ENCODE results near the gene GLRX3. TPM values are rescaled to one million over a fixed set of nuclear protein-coding genes. Genes with fewer than 3 reads are reported as not detected.
"Not testable (repeated sequence)": the region's sequence is repeated elsewhere in the genome, so short reads cannot be mapped to it uniquely, and the experiment has no call there.

GLRX3 gene
- total RNA-seq, 4 donors from 2014 or later: 36.3 to 41.3 (median 39.7) TPM

- no peaks in the 10 kb centered on the region for H3K27me3 ChIP-seq
- intact Hi-C loops (cut with DNase I): no loop called here
- no peak overlapping the region for H3K4me3 ChIP-seq (replicated peaks in 1 of 3)
- TF ChIP-seq CTCF (IDR thresholded peaks at IDR 0.05) (no peak), POLR2A (IDR thresholded peaks at IDR 0.05) (no peak)
- no peaks in the 10 kb centered on the region for H3K36me3 ChIP-seq
- no peak overlapping the region for H3K27ac ChIP-seq
- H3K4me1 ChIP-seq: peaks cover 3 to 9% of the 10 kb centered on the region in 2 donors
- 94 to 97% methylated on average over 3 of the region's 3 CpGs for WGBS, 2 donors
- no peaks in the 10 kb centered on the region for H3K9me3 ChIP-seq
- DNase-seq: no peak
These were observed 23.4 kb upstream of the GLRX3 start for GRCh38 chr10:130112821-130113220.

GRCh38 chr10:130116942-130117341, 19.2 kb upstream of the GLRX3 start:
- WGBS, 2 donors: 96 to 97% methylated on average over 4 of the region's 4 CpGs
- H3K36me3 ChIP-seq; H3K4me1 ChIP-seq; H3K27ac ChIP-seq; intact Hi-C loops (cut with DNase I); H3K4me3 ChIP-seq (replicated peaks in 1 of 3); DNase-seq; H3K9me3 ChIP-seq; H3K27me3 ChIP-seq: not testable (repeated sequence)

- H3K4me1 ChIP-seq; intact Hi-C loops (cut with DNase I); H3K27me3 ChIP-seq; DNase-seq; H3K27ac ChIP-seq; H3K4me3 ChIP-seq (replicated peaks in 1 of 3); H3K9me3 ChIP-seq; H3K36me3 ChIP-seq: not testable (repeated sequence)
- WGBS, 2 donors: 72 to 80% methylated on average over 6 of the region's 6 CpGs
These were observed 18.7 kb upstream of the GLRX3 start for GRCh38 chr10:130117535-130117934.

GRCh38 chr10:130121486-130122079, 14.6 kb upstream of the GLRX3 start:
- Histone ChIP-seq H3K36me3 (no peaks in the 10 kb centered on the region), H3K4me3 (replicated peaks in 1 of 3) (no peak overlapping the region), H3K27ac (no peak overlapping the region), H3K27me3 (no peaks in the 10 kb centered on the region), H3K9me3 (no peaks in the 10 kb centered on the region), H3K4me1 (no peaks in the 10 kb centered on the region)
- intact Hi-C loops (cut with DNase I): no loop called here
- no peak for DNase-seq
- TF ChIP-seq CTCF (IDR thresholded peaks at IDR 0.05) (no peak), POLR2A (IDR thresholded peaks at IDR 0.05) (no peak)
- WGBS, 2 donors: 36 to 75% methylated on average over 1 to 11 of the region's 13 CpGs

GRCh38 chr10:130127364-130128061, 8.7 kb upstream of the GLRX3 start:
- no peaks in the 10 kb centered on the region for H3K9me3 ChIP-seq
- no peaks in the 10 kb centered on the region for H3K27me3 ChIP-seq
- intact Hi-C loops (cut with DNase I): no loop called here
- H3K4me1 ChIP-seq: no peaks in the 10 kb centered on the region
- peak; percentile 31 to 80 (median 62) for TF ChIP-seq CTCF (IDR thresholded peaks at IDR 0.05)
- no peak for TF ChIP-seq POLR2A (IDR thresholded peaks at IDR 0.05)
- WGBS, 2 donors: 11 to 12% methylated on average over 10 of the region's 10 CpGs
- no peak overlapping the region for H3K4me3 ChIP-seq (replicated peaks in 1 of 3)
- no peaks in the 10 kb centered on the region for H3K36me3 ChIP-seq
- no peak overlapping the region for H3K27ac ChIP-seq
- DNase-seq: peak; percentile 58 to 63

- TF ChIP-seq POLR2A (IDR thresholded peaks at IDR 0.05) (no peak), CTCF (IDR thresholded peaks at IDR 0.05) (no peak)
- Histone ChIP-seq H3K27me3 (no peaks in the 10 kb centered on the region), H3K4me3 (replicated peaks in 1 of 3) (no peak overlapping the region), H3K27ac (no peak overlapping the region), H3K4me1 (no peaks in the 10 kb centered on the region), H3K36me3 (no peaks in the 10 kb centered on the region), H3K9me3 (no peaks in the 10 kb centered on the region)
- no peak for DNase-seq
- 38 to 47% methylated on average over 3 of the region's 3 CpGs for WGBS, 2 donors
- intact Hi-C loops (cut with DNase I): no loop called here
These were observed 8.0 kb upstream of the GLRX3 start for GRCh38 chr10:130128062-130128781.
